ENCODE measurements around the gene ZFX. TPM values are rescaled to one million over a fixed set of nuclear protein-coding genes. Genes with fewer than 3 reads are reported as not detected.

The ZFX gene
- polyA plus RNA-seq, 3 donors, result 29.5 to 45.8 (median 30.8) TPM

- peak in 4 of 11 donors; percentile 39 to 49 (median 43) for DNase-seq (ENCODE audit: extremely low read depth in 1 of 11, low read depth in 9 of 11, low spot score in 4 of 11)
Measured at GRCh38 chrX:24259544-24260240, 110.2 kb downstream of the ZFX start.

- DNase-seq (ENCODE audit: extremely low read depth in 1 of 11, low read depth in 9 of 11, low spot score in 4 of 11), result peak in 1 of 11 donors; percentile 22
Measured at GRCh38 chrX:24260842-24261550, 111.5 kb downstream of the ZFX start.

- DNase-seq (ENCODE audit: extremely low read depth in 1 of 11, low read depth in 9 of 11, low spot score in 4 of 11), result no peak
Measured at GRCh38 chrX:24262309-24262708, 112.8 kb downstream of the ZFX start.

GRCh38 chrX:24264383-24264782 is 114.9 kb downstream of the ZFX start:
- no peak for DNase-seq (ENCODE audit: extremely low read depth in 1 of 11, low read depth in 9 of 11, low spot score in 4 of 11)

Other genes with a start within 250 kb of the ZFX start
- 10 to 100 TPM; 33.9 to 44.4 (median 37.2) TPM for gene APOO, start 241.8 kb upstream of the ZFX start, polyA plus RNA-seq (ENCODE audit: insufficient read length in 3 of 3)
- under 1 TPM; 0.06 to 0.15 (median 0.14) TPM for gene CXorf58, start 241.7 kb upstream of the ZFX start, polyA plus RNA-seq (ENCODE audit: insufficient read length in 3 of 3)
- gene KLHL15, start 122.5 kb upstream of the ZFX start, polyA plus RNA-seq (ENCODE audit: insufficient read length in 3 of 3), result 10 to 100 TPM; 13.2 to 16.6 (median 14.0) TPM
- 100 to 1,000 TPM; 166 to 231 (median 204) TPM for gene EIF2S3, start 94.8 kb upstream of the ZFX start, polyA plus RNA-seq (ENCODE audit: insufficient read length in 3 of 3)
- under 1 TPM; 0.04 to 0.11 (median 0.06) TPM for gene SUPT20HL2, start 164.3 kb downstream of the ZFX start, polyA plus RNA-seq (ENCODE audit: insufficient read length in 3 of 3)
- not detected for gene SUPT20HL1, start 210.9 kb downstream of the ZFX start, polyA plus RNA-seq (ENCODE audit: insufficient read length in 3 of 3)

Measured in renal cortex interstitium (tissue), 11 donors.